ENCODE results near the gene SYT12.
"Not testable (repeated sequence)": the region's sequence is repeated elsewhere in the genome, so short reads cannot be mapped to it uniquely, and the experiment has no call there.

Gene SYT12

DNA sequence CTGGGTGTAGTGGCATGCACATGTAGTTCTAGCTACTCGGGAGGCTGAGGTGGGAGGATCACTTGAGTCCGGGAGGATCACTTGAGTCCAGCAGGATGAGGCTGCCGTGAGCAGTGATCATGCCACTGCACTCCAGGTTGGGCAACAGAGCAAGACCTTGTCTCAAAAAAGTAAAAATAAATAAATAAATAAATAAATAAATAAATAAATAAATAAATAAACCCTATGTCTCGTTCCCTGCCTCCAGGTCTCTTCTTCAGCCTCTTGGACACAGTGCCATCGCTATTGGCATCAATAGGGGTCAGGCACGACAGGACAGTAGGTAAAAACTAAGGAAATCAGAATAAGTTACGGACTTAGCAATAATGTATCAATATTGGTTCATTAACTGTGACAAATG, 23.4 kb upstream of the SYT12 start:
- no peak for DNase-seq

- DNase-seq = no peak
Measured at GRCh38 chr11:67001332-67001731, 21.6 kb upstream of the SYT12 start.

- DNase-seq = no peak
Measured at GRCh38 chr11:67002297-67002913, 20.5 kb upstream of the SYT12 start.

DNA sequence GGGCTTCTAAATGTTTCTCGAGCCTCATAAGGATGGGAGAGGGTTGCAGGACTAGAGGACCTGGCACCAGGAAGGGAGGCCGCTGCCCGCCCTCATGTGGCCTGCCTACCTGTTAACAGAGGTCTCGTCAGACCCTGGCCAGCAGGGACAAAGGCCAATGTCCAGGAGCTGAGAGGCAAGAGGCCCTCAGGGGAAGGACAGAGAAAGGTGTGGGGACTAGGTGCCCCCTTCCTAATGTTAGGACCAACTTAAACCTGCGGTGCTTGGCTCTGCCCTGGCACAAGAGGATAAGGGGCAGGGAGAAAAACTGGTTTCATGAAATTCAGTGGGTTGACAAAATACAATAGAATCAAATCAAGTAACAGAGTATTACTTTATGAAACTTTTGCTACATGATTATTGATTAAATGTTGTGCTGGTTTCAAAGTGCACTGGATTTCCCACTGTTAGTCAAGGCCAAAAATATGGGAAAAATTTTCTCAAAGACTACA, 20.0 kb upstream of the SYT12 start:
- no peak for DNase-seq

- DNase-seq = not testable (repeated sequence)
Measured at GRCh38 chr11:67005200-67005599, 17.7 kb upstream of the SYT12 start.

DNA sequence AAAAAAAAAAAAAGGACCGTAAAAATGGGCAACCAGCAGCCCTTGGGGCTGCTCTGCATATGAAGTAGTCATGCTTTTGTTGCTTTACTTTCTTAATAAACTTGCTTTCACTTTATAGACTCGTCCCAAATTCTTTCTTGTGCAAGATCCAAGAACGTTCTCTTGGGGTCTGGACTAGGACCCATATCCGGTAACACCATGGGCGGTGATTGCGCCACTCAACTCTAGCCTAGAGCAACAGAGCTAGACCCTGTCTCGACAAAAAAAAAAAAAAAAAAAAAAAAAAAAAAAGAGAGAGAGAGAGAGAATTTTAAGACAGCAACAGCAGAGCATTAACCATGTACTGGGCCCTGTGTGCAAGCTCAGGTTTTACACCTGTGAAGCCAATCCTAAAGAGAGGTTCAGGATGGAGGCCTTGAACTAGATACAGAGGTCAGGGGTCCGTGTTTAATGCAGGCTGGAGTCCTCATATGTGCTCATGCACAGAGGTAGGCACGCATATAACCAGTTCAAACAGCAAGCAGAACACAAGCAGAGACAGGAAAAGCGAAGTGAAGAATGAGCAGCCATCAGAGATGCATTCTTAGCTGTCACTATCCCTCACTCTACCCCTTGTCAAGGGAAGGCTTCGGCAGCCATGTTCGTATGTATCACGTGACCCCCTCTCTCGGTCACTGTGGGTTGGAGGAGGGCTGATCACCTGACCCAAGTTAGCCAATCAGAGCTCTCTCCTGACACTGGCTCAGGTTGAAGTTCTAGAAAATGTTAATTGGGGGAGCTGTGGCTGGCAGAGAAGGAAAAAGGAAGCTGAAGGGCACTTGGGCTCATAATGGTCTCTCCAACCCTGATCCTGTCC, 16.7 kb upstream of the SYT12 start:
- peak; percentile 60 for DNase-seq

GRCh38 chr11:67007126-67007525, 15.8 kb upstream of the SYT12 start:
- no peak for DNase-seq

GRCh38 chr11:67010296-67010905, 12.5 kb upstream of the SYT12 start:
- no peak for DNase-seq

DNA sequence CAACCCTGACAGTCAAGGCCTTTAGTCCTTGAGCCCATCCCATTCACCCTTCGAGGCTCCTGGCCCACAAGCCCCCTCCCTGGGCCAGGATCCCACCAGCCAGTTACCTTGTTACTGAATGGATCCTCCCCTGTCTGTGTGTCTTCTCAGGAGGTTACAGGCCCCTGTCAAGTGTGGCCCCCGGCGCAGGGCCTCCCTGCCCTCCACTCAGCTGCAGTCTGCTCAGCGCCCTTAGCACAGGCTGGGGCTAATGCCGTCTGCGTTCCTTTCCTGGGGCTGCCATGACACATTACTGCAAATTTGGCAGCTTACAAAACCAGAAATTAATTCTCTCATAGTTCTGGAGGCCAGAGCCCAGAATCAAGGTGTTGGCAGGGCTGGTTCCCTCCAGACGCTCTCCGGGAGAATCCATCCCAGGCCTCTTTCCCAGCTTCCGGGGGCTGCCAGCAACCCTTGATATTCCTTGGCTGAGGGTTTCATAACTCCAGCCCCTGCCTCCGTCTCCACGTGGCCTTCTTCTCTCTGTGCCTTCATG, 9.4 kb upstream of the SYT12 start:
- DNase-seq = no peak

DNA sequence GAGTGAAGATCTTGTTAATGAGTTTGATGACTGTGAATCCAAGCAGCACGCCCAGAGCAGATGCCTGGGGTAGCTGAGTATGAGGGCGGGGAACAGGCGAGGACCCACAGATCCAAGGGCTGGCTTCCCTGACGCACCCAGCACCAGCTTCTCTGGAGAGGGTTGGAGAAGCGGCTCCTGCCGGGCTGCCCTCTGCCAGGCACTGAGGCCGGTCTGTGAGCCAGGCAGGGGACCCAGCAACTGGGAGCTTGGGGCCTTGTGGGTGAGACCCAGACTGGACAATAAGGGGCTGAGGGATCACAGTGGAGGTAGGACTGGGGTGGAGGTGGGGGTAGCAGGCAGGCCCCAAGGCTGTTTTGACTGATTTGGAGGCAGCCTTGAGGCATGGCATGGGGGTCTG, 8.6 kb upstream of the SYT12 start:
- no peak for DNase-seq

DNA sequence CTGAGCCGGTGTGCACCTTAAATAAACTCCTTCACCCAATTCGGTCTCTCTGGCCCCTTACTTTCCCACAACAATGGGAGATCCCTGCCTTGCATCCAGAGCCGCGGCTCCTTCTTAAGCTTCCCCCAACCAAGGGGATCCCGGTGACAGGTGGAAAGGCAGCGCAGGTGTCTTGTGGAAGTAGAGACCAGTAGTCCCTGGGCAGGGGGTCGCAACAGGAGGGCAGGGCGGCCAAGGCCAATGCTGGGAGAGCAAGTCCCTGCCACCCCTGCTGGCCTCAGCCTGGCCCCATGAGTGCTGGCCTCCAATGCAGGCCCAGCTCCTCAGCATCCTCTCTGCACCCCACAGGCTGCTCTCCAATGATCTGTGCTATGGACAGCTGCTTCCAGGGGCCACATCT, 7.9 kb upstream of the SYT12 start:
- no peak for DNase-seq

DNA sequence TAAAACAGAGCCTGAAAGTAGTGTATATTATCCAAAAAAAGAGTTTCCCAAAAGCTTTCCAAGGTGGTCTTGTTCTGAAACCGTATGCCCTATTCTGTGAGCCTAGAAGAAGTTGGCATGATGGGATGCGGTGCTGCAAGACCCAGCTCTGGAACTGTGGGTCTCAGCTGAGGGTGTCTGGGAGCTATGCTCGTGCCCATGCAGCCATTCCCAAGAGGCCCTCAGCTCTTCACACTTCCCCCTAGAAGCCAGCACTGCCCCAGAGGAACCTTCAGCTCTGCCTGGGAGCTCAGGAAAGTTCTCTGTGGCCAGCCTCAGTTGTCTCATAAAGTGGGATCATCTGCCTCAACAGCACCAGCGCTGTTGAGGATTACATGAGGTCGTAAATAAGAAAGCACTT, 6.4 kb upstream of the SYT12 start:
- no peak for DNase-seq

- no peak for DNase-seq
Measured at GRCh38 chr11:67020949-67021348, 2.0 kb upstream of the SYT12 start.

DNA sequence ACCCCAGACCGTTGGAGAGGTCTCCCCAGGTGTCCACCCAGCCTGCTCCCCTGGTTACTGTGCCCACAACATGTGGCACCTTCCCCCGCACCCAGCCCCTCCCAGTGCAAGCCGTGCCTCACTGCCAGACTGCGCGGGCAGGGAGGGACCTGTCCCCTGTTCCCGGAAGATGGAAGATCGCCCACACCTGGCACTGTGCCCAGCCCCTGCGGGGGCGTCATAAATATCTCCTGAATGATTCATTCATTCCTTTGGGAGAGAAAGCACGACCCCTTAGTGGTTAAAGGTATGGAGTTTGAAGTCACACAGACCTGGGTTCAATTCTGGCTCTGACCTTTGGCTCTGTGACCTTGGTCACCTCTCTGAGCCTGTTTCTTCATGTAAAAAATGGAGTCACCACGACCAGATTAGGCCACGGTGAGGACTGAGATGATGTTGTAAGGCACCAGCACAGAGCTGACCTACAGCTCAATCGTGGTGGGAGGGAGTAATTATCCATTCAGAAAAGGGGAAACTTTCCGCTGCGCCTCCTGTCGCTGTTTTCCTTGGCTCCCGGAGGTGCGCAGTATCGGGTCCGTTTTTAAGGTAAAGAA, 497 bp upstream of the SYT12 start:
- no peak for DNase-seq

DNA sequence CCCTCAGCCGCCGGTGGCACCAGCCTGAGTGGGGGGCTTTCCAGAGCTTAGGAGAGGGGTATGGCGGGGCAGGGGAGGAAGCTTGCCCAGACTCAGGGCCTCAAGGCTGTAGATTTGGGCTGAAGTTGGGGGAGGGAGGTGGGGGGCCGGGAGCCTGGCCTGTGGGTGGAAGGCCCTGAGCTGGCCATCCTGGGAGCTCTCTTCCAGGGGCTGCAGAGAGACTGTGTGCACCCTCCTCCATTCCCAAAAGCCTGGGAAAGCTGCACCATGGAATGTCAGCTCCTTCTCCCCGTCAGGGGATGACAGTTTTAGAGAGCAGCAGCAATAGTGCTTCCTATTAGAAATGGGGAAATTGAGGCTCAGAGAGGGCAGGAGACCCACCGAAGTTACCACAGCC, 1.0 kb downstream of the SYT12 start:
- no peak for DNase-seq

DNA sequence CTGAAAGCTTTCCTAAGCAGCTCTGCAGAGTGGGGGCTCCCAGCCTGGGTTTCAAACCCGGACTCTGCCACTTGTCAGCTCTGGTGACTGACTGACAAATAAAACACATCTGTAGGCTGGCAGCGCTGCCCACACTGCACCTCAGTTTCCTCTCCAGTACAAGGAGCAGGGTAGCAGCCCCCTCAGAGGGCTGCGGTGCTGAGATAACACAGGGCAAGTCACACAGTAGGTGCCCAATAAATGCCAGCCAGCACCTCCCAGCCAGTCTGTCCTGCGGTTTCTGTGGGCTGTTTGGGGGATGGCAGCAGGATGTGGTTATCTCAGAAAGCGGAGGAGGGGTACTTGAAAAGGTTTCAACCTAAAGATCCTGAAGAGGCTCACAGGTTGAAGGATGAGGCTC, 1.5 kb downstream of the SYT12 start:
- DNase-seq = no peak

- DNase-seq = no peak
Measured at GRCh38 chr11:67024966-67025365, 2.0 kb downstream of the SYT12 start.

DNA sequence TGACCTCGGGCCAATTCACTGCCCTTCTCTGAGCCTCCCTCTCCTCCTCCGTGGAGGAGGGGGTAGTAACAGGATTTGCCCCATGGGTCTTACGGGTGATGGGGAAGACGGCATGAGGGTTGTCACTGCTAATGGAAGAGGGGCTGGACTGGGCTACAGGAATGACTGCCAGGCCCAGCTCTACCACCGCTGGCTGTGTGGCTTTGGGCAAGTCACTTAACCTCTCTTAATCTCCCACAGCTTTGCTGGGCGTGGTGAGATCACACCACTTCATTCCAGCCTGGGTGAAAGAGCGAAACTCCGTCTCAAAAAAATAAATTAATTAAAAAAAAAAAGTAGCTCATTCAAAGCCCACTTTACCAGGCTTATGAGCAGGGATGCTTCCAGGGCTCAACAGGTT, 2.8 kb downstream of the SYT12 start:
- no peak for DNase-seq

GRCh38 chr11:67026941-67027340, 4.0 kb downstream of the SYT12 start:
- no peak for DNase-seq

GRCh38 chr11:67027483-67027930, 4.6 kb downstream of the SYT12 start:
- no peak for DNase-seq

GRCh38 chr11:67027943-67028542, 5.1 kb downstream of the SYT12 start:
- no peak for DNase-seq

- DNase-seq = no peak
Measured at GRCh38 chr11:67029146-67029545, 6.2 kb downstream of the SYT12 start.

- no peak for DNase-seq
Measured at GRCh38 chr11:67030976-67031375, 8.0 kb downstream of the SYT12 start.
